ENCODE data around the gene GPA33.

The GPA33 gene
- 9.0 to 34.9 (median 12.9) reads per million in 4 donors for total RNA-seq

GRCh38 chr1:167090314-167090942 lies at the start of gene GPA33:
Gene GPA33, minus strand, starts transcription at chr1:167090377. Its CDS starts 90 bp downstream, at chr1:167090287.
- peak in 2 of 5 donors; percentile 20 to 61 for DNase-seq

DNA sequence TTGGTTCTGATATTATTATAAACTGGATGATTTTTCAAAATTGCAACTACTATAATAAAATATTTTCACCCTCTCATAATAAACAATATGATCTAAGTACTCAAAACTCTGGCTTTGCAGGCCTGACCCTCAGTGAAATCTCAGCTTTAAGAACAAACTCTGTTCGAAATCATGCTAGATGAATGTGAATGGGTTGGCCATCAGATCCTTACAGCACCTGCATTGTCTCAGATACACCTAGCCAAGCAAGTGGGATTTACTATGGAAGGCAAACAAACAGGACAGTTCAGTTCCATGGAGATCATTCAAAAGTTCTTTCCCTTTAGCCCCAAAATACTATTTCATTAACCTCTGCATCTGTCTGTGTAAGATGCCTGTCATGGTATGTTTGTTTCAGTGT lies 48.5 kb upstream of the GPA33 start:
- DNase-seq = no peak

DNA sequence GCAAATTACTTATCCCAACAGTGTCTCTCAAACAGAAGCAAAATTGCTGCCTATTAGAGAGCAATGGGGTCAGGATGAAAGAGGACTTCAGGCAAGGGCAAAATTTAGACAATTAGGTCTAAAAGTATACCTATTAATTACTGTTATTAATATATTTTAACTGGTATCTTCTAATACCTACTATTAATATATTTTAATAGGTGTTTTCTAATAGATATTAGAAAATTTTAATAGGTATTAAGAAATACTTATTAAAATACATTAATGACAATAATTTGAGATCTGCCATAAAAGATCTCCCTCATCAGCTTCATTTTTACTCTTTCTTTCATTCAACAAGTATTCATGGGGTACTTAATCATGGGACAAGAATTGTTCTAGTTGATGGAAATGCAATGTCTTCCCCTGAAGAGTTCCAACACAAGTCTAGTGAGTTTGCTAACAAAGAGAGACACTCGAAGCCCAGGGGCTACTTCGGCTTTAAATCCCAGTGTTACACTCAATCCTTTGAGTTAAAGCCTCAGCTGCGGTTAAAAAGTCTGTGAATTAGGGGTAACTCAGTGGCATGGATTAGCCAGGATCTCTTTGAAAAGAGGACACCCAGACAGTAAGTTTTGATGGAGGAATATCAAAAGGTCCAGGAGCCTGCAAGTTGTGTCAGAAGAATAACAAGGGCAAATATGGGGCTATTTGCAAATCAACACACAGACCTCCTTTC lies 47.8 kb upstream of the GPA33 start:
- no peak for DNase-seq

GRCh38 chr1:167137332-167137781 lies 47.2 kb upstream of the GPA33 start:
- DNase-seq = no peak

GRCh38 chr1:167136806-167137205 lies 46.6 kb upstream of the GPA33 start:
- DNase-seq = no peak

DNA sequence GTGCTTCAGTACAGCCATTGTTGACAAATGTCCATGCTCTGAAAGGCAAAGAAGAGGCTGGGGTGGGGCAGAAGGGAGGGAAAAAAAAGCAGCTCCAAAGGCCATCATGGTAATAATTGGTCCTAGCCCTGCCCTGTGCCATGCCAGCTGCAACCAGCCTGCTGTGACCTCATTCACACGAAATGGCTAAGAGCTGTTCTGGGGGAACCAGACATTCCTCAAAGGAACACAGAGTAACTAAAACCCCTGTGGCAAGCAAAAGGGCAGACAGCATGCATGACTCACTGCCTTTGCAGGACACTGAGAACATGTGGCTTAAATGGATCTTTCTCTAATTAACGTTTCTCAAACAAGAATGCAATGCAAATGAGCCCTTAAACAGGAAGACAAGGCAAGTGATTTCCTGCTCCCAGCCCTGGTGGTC lies 46.0 kb upstream of the GPA33 start:
- DNase-seq = no peak

DNA sequence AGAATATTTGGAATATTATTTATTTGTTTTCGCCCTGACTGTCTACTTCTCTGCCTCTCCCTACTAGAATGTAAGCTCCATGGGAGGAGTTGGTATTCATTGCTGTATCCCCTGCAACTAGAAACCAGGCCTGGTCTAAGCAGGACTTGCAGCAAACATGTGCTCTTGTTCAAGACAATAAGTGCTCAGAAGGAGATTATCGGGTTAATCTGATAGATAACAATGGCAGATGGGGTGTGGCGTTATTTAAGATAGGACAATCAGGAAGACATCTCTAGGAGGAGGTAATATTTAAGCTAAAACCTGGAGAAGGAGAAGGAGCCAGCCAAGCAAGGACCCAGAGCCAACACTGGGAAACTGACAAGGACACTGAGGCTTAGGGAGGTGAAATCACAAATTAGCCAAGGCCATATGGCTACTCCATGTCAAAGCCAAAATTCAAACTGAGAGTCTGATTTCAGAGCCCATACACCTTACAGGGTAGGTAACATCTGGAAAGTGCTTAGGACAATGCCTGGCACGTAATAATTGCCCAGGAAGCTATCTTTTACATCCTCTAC lies 45.2 kb upstream of the GPA33 start:
- DNase-seq = no peak

- no peak for DNase-seq
These were observed 42.3 kb upstream of the GPA33 start for GRCh38 chr1:167132301-167133010.

- DNase-seq = no peak
These were observed 40.8 kb upstream of the GPA33 start for GRCh38 chr1:167130829-167131510.

DNA sequence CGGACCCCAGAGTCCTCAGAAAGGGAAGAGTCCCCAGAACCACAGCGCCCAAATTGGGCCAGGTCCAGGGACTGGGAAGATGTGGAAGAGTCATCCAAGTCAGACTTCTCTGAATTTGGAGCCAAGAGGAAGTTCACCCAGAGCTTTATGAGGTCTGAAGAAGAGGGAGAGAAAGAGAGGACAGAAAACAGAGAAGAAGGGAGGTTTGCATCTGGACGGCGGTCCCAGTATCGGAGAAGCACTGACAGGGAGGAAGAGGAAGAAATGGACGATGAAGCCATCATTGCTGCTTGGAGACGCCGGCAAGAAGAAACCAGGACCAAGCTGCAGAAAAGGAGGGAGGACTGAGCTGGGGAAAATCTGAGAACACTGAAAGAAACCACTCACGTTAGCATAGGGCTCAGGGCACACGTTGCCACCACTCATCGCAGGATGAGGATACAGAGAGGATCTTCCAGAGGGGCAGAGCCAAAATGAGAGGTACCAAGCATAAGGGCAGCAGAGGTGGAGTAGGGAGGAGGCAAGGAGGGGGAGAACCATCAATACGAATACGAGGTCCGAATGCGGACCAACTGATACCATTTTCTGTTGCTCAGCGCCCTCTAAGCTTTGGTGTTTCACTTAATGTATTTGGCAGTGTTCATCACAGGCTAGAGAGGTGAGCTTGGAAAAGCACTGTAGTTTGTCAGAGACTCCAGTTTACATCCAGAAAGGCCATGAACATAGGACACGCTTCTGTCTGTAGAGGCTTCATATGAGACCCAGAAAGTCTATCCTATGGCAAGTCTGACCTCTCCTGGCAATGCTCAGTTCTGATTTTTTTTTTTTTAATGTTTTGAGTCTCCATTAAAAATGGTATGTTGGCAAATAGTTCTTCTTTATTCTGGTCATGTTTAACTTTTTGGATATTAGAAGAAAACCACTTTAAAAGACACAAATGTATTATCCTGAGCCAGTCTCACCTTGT lies 38.4 kb upstream of the GPA33 start:
- DNase-seq = no peak

GRCh38 chr1:167127661-167128060 lies 37.5 kb upstream of the GPA33 start:
- DNase-seq = no peak

DNA sequence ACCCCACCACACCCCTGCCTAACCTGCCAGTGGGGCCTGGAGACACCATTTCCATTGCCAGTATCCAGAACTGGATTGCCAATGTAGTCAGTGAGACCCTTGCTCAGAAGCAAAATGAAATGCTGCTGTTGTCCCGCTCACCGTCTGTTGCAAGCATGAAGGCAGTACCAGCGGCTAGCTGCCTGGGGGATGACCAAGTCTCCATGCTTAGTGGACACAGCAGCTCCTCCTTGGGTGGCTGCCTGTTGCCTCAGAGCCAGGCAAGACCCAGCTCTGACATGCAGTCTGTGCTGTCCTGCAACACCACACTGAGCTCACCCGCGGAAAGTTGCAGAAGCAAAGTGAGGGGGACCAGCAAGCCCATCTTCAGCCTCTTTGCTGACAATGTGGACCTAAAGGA lies 37.1 kb upstream of the GPA33 start:
- no peak for DNase-seq

DNA sequence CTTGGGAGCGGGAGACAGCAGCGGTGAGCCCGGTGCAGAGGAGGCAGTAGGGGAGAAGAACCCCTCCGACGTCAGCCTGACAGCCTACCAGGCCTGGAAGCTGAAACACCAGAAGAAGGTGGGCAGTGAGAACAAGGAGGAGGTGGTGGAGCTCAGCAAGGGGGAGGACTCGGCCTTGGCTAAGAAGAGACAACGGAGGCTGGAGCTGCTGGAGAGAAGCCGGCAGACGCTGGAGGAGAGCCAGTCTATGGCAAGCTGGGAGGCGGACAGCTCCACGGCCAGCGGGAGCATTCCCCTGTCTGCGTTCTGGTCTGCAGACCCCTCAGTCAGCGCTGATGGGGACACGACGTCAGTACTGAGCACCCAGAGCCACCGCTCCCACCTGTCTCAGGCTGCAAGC lies 36.6 kb upstream of the GPA33 start:
- no peak for DNase-seq

DNA sequence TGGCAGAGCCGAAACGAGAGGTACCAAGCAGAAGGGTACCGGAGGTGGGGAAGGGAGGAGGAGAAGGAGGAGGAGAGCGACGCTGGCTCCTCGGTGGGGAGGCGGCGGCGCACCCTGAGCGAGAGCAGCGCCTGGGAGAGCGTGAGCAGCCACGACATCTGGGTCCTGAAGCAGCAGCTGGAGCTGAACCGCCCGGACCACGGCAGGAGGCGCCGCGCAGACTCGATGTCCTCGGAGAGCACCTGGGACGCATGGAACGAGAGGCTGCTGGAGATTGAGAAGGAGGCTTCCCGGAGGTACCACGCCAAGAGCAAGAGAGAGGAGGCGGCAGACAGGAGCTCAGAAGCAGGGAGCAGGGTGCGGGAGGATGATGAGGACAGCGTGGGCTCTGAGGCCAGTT lies 36.1 kb upstream of the GPA33 start:
- no peak for DNase-seq

GRCh38 chr1:167122568-167122967 lies 32.4 kb upstream of the GPA33 start:
- DNase-seq = no peak

- no peak for DNase-seq
These were observed 31.9 kb upstream of the GPA33 start for GRCh38 chr1:167122121-167122480.

- DNase-seq = peak in 3 of 5 donors; percentile 8 to 36 (median 12)
These were observed 31.4 kb upstream of the GPA33 start for GRCh38 chr1:167121375-167122120.

- peak in 1 of 5 donors; percentile 16 for DNase-seq
These were observed 30.7 kb upstream of the GPA33 start for GRCh38 chr1:167120899-167121298.

DNA sequence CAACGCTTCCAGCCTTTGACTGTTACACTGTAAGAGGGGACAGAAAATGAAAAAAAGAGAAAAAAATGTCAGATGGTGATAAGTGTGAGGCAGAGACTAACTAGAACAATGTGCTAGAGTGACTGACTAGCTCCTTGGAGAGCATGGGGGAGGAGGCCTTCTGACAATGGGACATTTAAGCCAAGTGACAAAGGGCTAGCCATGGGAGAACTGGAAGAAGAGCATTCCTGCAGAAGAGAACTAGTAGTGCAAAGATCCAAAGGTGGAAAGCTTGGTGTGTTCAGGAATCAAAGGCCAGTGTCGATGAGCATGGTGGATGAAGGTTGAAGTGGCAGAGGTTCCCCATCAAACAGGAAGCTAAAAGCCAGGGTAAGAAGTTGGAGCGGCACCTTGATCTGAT lies 29.5 kb upstream of the GPA33 start:
- DNase-seq = no peak

DNA sequence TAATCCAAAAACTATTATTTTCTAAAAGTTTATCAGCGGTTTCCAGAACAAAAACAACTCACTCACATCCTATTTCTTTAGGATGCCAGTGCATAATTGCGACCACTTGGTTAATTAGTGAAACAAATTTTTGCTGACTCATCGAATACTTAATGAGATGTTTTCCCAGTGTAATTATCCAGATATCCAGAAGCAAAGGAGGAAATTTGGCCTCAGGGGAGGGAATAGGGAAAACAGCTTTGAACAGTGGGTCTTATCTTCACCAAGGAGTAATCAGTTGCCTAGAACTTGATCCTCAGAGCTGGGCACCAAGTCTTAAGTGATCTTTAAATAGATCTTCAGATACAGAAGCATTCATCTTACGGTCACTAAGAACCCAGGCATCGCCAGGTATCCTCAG lies 28.0 kb upstream of the GPA33 start:
- no peak for DNase-seq

GRCh38 chr1:167117225-167117624 lies 27.0 kb upstream of the GPA33 start:
- DNase-seq = no peak
